Measurements from ENCODE around the gene CCDC138.

DNA sequence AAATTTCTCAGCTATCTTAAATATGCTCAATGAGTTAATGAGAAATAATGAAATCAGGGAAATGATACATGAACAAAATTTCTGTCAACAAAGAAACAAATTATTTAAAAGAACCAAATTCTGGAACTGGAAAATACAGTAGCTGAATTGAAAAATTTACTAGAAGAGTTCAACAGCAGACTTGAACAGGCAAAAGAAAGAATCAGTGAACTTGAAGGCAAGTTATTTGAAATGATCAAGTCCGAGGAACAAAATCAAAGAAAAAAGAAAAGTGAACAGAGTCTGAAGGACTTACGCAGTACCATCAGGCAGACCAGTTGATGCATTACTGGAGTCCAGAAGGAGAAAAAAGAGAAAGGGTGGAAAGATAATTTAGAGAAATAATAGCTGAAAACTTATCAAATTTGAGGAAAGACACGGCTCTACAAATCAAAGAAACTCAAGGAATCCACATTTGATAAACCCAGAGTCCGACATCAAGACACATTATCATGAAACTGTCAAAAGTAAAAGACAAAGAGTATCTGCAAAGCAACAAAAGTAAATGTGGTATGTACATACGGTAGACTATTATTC, 83.6 kb downstream of the CCDC138 start:
- TF ChIP-seq, protein P1, sequence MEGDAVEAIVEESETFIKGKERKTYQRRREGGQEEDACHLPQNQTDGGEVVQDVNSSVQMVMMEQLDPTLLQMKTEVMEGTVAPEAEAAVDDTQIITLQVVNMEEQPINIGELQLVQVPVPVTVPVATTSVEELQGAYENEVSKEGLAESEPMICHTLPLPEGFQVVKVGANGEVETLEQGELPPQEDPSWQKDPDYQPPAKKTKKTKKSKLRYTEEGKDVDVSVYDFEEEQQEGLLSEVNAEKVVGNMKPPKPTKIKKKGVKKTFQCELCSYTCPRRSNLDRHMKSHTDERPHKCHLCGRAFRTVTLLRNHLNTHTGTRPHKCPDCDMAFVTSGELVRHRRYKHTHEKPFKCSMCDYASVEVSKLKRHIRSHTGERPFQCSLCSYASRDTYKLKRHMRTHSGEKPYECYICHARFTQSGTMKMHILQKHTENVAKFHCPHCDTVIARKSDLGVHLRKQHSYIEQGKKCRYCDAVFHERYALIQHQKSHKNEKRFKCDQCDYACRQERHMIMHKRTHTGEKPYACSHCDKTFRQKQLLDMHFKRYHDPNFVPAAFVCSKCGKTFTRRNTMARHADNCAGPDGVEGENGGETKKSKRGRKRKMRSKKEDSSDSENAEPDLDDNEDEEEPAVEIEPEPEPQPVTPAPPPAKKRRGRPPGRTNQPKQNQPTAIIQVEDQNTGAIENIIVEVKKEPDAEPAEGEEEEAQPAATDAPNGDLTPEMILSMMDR (IDR thresholded peaks at IDR 0.05): no peak
- TF ChIP-seq POLR2A (IDR thresholded peaks at IDR 0.05) (no peak), POLR2AphosphoS5 (IDR thresholded peaks at IDR 0.05) (no peak)

All from gastroesophageal sphincter (tissue), 3 donors.